Measurements from ENCODE around the gene SPTSSB.

GRCh38 chr3:161393803-161394202 lies 22.5 kb upstream of the SPTSSB start:
- TF ChIP-seq EZH2 (IDR thresholded peaks at IDR 0.05; ENCODE audit: insufficient read depth, poor library complexity, severe bottlenecking) (no peak), EZH2phosphoT487 (IDR thresholded peaks at IDR 0.05; ENCODE audit: insufficient read depth, low read depth) (no peak)

Measured in GM23248 (cell line).